Mammary epithelial cell (primary cell): ENCODE data around the gene PTPRT.

Experiments used
- EZH2 ChIP-seq: IDR thresholded peaks from 2 replicates; pipeline ENCODE4 v1.6.1; 2012; ENCODE audit warnings: low read length, inconsistent platforms, borderline replicate concordance
- TF ChIP-seq, protein P1 (sequence below), 2 donors: IDR thresholded peaks in 1 of 2; conservative IDR thresholded peaks in 1 of 2; 2 replicates each; pipeline ENCODE4 v1.5.1; 2011 to 2012; ENCODE audit warnings: inconsistent platforms in 2 of 2, low read length in 2 of 2, mild to moderate bottlenecking in 2 of 2, control low read depth in 1 of 2, low read depth in 1 of 2; ENCODE audit not compliant: insufficient read depth in 1 of 2; ENCODE audit errors: extremely low read depth in 1 of 2

DNA sequence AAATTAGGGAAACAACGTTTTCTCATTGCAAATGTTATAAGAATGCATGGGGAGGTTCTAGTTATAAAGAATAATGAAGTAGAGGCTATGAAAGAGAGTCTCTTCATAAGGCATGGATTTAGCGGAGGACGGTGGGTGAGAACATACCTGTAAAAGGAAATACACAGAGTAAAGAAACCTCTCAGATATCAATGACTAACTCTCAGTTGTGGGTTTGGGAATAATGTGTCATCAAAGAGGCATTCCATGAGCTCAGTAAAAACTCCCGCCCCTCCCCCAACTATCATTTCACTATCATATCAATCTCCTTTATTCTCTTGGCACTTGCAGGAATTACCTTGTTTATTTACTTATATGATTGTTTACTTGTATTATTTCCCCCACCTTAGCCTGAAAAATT, 695.4 kb downstream of the PTPRT start:
- no peak for TF ChIP-seq EZH2
- TF ChIP-seq, protein P1, sequence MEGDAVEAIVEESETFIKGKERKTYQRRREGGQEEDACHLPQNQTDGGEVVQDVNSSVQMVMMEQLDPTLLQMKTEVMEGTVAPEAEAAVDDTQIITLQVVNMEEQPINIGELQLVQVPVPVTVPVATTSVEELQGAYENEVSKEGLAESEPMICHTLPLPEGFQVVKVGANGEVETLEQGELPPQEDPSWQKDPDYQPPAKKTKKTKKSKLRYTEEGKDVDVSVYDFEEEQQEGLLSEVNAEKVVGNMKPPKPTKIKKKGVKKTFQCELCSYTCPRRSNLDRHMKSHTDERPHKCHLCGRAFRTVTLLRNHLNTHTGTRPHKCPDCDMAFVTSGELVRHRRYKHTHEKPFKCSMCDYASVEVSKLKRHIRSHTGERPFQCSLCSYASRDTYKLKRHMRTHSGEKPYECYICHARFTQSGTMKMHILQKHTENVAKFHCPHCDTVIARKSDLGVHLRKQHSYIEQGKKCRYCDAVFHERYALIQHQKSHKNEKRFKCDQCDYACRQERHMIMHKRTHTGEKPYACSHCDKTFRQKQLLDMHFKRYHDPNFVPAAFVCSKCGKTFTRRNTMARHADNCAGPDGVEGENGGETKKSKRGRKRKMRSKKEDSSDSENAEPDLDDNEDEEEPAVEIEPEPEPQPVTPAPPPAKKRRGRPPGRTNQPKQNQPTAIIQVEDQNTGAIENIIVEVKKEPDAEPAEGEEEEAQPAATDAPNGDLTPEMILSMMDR (conservative IDR thresholded peaks at IDR 0.05 in 1 of 2, IDR thresholded peaks at IDR 0.05 in 1 of 2; ENCODE audit: extremely low read depth in 1 of 2, insufficient read depth in 1 of 2, low read depth in 1 of 2, low read length in 2 of 2), result no peak
